Measurements from ENCODE around the gene CXCR4.
A peak's percentile ranks its signal among the peaks of the same experiment; 100 is the strongest.

CXCR4 gene

GRCh38 chr2:136130045-136130444 is 12.1 kb upstream of the CXCR4 start:
- H3K4me2 ChIP-seq (ENCODE audit: low read length): peak overlapping the region; percentile 86
- H3K36me3 ChIP-seq (ENCODE audit: control insufficient read depth, low read length): no peaks in the 10 kb centered on the region; the same call in 1 of the 2 replicates
- H3K79me2 ChIP-seq (ENCODE audit: control insufficient read depth, low read length): no peaks in the 10 kb centered on the region
- H3K9me2 ChIP-seq (replicated peaks; ENCODE audit: control insufficient read depth, low read length): no peaks in the 10 kb centered on the region
- peaks cover 11% of the 10 kb centered on the region for H3K27me3 ChIP-seq (ENCODE audit: control insufficient read depth, low read length)
- peaks cover 32% of the 10 kb centered on the region for H3F3A ChIP-seq (ENCODE audit: control insufficient read depth, insufficient read depth)
- H4K20me1 ChIP-seq (ENCODE audit: control insufficient read depth, insufficient read depth, low read depth, low read length): no peaks in the 10 kb centered on the region
- TF ChIP-seq EZH2phosphoT487 (IDR thresholded peaks at IDR 0.05; ENCODE audit: borderline replicate concordance, low read length) (no peak), CTCF (IDR thresholded peaks at IDR 0.05; ENCODE audit: low read depth, low read length, poor library complexity, severe bottlenecking) (no peak)
- H3K4me1 ChIP-seq (ENCODE audit: control insufficient read depth, low read length): peaks cover 97% of the 10 kb centered on the region
- H3K4me3 ChIP-seq (ENCODE audit: low read length): peak overlapping the region; percentile 70
- no peaks in the 10 kb centered on the region for H3K9me3 ChIP-seq (ENCODE audit: control insufficient read depth, insufficient read depth, low read length)
- peak overlapping the region; percentile 92 for H3K27ac ChIP-seq (ENCODE audit: low read depth, low read length)

- peak overlapping the region; percentile 92 for H3K27ac ChIP-seq (ENCODE audit: low read depth, low read length)
- peak overlapping the region; percentile 70 for H3K4me3 ChIP-seq (ENCODE audit: low read length)
- no peaks in the 10 kb centered on the region for H4K20me1 ChIP-seq (ENCODE audit: control insufficient read depth, insufficient read depth, low read depth, low read length)
- H3K36me3 ChIP-seq (ENCODE audit: control insufficient read depth, low read length): no peaks in the 10 kb centered on the region; the same call in 1 of the 2 replicates
- H3F3A ChIP-seq (ENCODE audit: control insufficient read depth, insufficient read depth): peaks cover 32% of the 10 kb centered on the region
- H3K27me3 ChIP-seq (ENCODE audit: control insufficient read depth, low read length): peaks cover 11% of the 10 kb centered on the region
- peaks cover 97% of the 10 kb centered on the region for H3K4me1 ChIP-seq (ENCODE audit: control insufficient read depth, low read length)
- H3K9me3 ChIP-seq (ENCODE audit: control insufficient read depth, insufficient read depth, low read length): no peaks in the 10 kb centered on the region
- TF ChIP-seq CTCF (IDR thresholded peaks at IDR 0.05; ENCODE audit: low read depth, low read length, poor library complexity, severe bottlenecking): no peak
- TF ChIP-seq EZH2phosphoT487 (IDR thresholded peaks at IDR 0.05; ENCODE audit: borderline replicate concordance, low read length): no peak
- no peaks in the 10 kb centered on the region for H3K79me2 ChIP-seq (ENCODE audit: control insufficient read depth, low read length)
- H3K9me2 ChIP-seq (replicated peaks; ENCODE audit: control insufficient read depth, low read length): no peaks in the 10 kb centered on the region
- peak overlapping the region; percentile 86 for H3K4me2 ChIP-seq (ENCODE audit: low read length)
These were observed 11.7 kb upstream of the CXCR4 start for GRCh38 chr2:136129601-136130000.

- Histone ChIP-seq H3K9me2 (replicated peaks; ENCODE audit: control insufficient read depth, low read length) (no peaks in the 10 kb centered on the region), H3K27ac (ENCODE audit: low read depth, low read length) (peak overlapping the region; percentile 92), H3K79me2 (ENCODE audit: control insufficient read depth, low read length) (no peaks in the 10 kb centered on the region), H3K4me2 (ENCODE audit: low read length) (peak overlapping the region; percentile 86), H3K9me3 (ENCODE audit: control insufficient read depth, insufficient read depth, low read length) (no peaks in the 10 kb centered on the region), H3K4me1 (ENCODE audit: control insufficient read depth, low read length) (peaks cover 97% of the 10 kb centered on the region), H3F3A (ENCODE audit: control insufficient read depth, insufficient read depth) (peaks cover 28% of the 10 kb centered on the region), H3K36me3 (ENCODE audit: control insufficient read depth, low read length) (no peaks in the 10 kb centered on the region; the same call in 1 of the 2 replicates), H4K20me1 (ENCODE audit: control insufficient read depth, insufficient read depth, low read depth, low read length) (no peaks in the 10 kb centered on the region), H3K27me3 (ENCODE audit: control insufficient read depth, low read length) (peaks cover 11% of the 10 kb centered on the region), H3K4me3 (ENCODE audit: low read length) (no peak overlapping the region)
- TF ChIP-seq EZH2phosphoT487 (IDR thresholded peaks at IDR 0.05; ENCODE audit: borderline replicate concordance, low read length): no peak
- TF ChIP-seq CTCF (IDR thresholded peaks at IDR 0.05; ENCODE audit: low read depth, low read length, poor library complexity, severe bottlenecking): no peak
These were observed 11.0 kb upstream of the CXCR4 start for GRCh38 chr2:136128905-136129304.

Measured in DOHH2 (cell line).